Right forelimb (tissue), 1 donor: ENCODE data around the gene ZMYM4.
A peak's percentile ranks its signal among the peaks of the same experiment; 100 is the strongest.
"Not testable (repeated sequence)": the region's sequence is repeated elsewhere in the genome, so short reads cannot be mapped to it uniquely, and the experiment has no call there.

Source experiments
- DNase-seq: peaks from one replicate; pipeline ENCODE4 v3.0.0-alpha.2; 2018

Gene ZMYM4

DNA sequence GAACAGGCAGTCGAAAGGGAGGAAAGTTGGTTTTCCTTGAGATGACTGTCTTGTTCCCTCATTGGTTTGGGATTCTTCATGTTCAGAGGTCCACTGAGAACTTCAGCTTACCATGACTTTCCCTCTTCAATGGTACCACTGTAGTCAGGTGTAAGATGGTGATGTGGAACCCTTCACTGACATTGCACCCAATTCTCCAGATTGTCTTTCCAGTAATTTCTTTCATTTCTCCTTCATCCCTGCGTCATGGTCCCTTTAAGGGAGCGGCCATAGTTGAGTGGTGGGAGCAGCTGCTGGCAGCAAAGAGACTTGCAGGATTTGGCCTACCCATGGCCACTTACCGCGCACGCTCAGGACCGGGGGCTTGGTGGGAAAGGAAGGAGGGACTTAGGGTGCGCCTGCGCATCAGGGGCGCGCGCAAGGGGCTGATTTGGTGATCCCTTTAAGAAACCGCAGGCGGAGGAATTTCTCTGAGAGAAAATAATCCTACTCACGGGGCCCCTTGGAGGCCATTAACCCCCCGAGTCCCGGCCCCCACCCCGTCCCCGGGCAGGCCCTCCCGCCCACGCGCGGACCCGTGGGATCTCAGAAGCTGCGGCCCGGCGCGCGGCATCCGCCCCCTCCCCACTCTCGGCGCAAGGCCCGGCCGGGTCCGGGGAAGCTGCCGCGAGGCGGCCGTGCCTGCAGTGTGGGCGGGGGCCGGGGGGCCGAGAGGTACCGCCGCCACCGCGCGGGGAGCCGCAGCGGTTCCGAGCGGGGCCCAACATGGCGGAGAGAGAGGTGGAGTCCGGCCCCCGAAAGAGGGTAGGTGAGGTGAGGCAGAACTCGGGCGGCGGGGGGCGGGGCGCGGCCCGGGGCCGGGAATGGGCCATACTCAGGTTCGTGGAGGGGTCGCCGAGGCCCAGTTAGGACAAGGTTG is at the start of gene ZMYM4:
TSS of gene ZMYM4 (plus strand) at position 428 of the 919 bp plus-strand sequence. CDS start at position 766, 338 bp downstream.
- DNase-seq, result peak; percentile 92

DNA sequence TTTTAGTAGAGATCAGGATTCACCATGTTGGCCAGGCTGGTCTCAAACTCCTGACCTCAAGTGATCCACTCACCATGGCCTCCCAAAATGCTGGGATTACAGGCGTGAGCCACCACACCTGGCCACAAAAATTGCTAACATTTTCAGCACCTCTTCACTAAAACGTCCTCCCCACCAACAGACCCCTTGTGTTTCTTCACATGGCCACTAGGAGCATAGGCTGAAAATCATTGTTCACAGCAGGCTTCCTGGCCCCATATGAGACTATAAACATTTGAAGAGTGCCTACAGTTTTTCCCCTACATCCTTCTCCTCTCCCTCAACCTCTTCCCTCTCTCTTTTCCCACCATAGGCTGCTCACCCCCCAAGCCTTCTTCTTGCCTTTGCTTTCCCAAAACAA is 47.5 kb upstream of the ZMYM4 start:
- no peak for DNase-seq

DNA sequence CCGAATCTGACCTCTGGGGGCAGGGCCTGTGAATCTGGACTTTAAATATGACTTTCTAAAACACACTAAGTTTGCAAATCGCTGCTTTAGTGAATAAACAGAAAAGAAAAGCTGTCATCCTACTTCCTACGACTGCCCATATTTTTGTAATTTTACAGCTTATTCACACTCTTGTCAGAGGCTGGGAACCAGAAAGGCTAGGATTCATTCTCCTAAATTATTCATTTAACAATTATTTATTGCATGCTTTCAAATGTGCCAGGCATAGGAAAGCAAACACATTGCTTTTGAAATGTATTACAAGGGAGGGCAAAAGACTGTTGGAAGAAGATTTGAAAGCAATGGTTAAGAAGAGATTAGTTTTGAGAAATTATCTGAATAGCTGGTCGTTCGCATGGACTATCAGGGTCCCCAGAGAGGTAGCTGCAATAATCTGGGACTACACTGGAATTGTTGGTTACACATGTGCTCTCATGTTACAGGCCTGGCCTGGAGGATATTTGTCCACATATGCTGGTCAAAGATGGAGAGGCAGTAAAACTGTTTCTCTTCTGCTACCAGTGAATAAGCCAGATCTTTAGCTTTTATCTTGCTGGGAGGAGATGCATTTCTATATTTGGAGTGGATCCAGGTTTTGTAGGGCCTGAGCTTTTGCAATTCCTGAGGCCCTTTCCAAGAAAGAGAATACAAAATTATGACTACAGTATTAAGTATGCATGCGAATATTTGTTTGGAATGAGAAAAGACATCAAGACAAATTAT is 46.0 kb upstream of the ZMYM4 start:
- DNase-seq, result no peak

DNA sequence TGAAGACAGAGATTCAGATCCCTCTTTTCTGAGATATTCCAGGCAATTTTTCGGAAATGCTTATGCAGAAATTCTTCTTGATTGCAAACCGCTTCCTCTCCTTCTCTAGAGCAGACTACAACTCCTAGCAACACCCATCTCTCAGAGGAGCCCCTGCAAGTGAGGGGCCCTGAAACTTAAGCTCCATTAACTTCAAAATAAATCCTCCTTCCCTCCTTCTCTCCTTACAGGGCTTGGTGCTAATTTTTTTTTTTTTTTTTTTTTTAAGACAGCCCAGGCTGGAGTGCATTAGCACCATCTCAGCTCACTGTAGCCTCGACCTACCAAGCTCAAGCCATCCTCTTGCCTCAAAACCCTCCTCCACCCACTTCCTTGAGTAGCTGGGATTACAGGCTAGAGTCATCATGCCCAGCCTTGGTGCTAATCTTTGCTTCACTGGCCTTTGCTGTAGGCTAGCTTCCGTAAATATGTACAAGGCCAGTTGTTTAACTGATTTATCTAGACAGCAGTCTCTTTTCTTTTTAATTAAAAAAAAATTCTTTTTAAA is 45.4 kb upstream of the ZMYM4 start:
- no peak for DNase-seq

DNA sequence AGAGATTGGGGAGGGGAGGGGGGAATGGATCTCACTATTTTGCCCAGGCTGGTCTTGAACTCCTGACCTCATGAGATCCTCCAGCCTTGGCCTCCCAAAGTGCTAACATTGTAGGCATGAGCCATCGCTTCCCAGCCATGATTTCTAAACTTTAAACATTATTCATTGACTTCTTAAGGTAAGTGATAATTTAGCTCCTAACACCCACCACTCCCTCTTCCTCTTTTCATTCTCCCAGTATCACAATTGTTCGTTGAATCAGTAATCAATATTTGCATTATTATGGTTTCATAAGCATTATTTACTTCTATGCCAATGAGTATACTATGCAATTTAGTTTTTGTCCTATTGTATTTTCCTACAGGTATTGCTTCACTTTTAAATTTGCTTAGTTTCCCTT is 42.0 kb upstream of the ZMYM4 start:
- no peak for DNase-seq

DNA sequence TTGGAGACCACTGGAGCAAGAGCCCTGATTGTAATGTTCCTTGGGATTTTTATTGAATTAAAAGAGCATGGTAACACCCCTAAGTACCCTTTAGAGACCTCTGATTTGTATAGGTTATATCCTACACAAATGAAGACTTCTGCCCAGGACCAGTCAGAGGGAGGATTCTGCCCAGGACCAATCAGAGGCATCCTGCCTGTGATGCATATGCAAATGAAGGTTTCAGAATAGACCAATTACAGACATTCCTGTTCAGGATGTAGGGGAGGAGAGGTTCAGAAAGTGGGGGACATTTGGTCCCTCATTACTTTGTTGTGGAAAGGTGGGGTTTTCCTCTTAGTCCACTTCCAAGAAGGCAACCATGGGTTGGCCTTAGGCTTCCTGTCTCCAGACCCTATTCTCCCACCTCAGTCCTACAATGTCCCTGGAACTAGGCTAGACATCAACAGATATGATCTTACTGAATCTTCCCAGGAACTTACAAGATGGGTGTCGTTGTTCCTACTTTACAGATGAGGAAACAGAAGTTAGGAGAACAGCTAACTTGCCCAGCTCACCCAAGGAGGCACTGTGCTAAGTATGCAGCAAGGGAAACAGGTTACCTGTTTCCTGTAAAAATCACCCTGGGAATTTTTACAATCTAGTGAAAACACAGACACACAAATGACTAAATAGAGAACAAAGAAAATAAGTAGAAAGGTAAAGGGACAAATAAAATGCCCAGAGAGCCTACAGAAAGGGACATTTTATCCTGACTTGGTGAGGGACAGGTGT is 38.7 kb upstream of the ZMYM4 start:
- DNase-seq, result no peak

DNA sequence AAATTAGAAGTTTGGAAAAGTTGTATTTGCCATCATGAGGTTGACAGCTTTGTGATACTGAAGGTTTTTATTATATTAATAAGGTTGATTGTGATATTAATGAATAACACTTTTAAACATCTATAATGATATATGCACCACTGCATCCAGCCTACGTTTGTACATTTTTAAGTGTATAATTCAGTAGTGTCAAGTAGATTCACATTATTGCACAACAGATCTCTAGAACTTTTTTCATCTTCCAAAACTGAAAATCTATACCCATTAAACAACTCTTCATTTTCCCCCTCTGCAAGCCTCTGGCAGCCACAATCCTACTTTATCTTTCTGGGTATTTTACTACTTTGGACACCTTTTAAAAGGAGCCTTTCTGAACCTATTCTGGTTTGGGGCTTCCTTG is 37.2 kb upstream of the ZMYM4 start:
- no peak for DNase-seq

DNA sequence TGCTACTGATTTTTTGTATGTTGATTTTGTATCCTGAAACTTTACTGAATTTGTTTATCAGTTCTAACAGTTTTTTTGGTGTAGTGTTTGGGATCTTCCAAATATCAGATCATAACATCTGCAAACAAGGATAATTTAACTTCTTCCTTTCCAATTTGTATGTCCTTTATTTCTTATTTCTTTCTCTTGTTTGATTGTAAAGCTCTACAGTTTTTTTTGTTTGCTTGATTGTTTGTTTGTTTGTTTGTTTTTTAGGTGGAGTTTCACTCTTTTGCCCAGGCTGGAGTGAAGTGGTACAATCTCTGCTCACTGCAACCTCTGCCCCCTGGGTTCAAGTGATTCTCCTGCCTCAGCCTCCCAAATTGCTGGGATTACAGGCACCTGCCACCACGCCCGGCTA is 31.7 kb upstream of the ZMYM4 start:
- DNase-seq, result not testable (repeated sequence)

DNA sequence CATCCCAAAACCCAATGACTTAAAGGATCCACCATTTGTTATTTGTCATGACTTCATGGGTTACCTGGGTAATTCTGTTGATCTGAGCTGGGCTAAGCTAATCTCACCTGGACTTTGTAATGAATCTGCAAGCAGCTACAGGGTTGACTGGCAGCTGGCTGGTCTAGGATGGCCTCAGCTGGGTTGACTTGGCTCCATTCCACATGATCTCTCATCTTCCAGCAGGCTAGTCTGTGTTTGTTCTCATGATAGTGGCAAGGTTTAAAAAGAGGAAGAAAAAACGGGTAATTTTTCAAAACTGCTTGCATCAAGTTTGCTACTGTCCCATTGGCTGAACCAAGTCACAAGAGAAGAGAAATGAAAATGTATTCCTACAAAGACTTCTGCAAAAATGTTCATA is 24.8 kb upstream of the ZMYM4 start:
- no peak for DNase-seq

DNA sequence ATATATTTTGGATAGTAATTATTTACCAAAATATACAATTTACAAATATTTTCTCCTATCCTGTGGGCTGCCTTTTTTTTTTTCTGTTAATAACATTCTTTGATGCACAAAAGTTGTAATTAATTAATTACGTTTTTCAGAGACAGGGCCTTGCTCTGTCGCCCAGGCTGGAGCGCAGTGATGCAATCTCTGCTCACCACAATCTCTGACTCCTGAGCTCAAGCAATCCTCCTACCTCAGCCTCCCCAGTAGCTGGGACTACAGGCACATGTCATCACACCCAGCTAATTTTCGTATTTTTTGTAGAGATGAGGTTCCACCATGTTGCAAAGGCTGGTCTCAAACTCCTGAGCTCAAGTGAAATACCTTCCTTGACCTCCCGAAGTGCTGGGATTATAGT is 21.3 kb upstream of the ZMYM4 start:
- no peak for DNase-seq

DNA sequence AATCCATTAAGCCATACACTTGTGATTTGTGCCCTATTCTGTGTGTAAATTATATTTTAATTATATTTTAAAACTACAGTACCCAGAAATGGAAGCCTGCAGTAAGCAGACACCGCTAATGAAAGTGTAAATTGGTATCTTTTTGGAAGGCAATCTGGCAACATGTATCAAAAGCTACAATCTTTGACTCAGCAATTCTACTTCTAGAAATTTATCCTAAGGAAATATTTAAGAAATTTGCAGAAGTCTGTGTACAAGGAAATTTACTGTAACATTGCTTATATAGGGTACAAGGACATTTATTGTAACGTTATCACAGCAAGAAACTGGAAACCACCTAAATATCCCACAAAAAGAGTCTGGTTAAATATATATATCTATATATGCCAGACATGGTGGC is 14.6 kb upstream of the ZMYM4 start:
- no peak for DNase-seq

DNA sequence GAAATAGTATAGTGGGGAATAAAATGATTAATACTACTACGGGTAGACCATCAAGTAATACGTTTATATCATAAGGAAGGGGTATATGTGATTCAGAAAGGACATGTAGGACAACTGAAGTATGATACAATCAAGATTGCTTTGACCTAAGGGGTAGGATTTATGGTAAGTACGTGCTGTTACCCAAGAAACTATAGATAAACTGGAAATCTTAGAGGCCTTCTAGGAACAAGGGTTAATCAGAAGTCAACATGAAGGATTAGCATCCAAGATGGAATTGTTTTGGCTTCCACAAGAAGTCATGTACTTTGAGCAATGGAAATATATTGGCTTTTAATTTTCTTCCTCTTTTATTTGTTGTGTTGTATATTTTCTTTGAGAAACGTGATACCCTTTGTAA is 13.2 kb upstream of the ZMYM4 start:
- no peak for DNase-seq

DNA sequence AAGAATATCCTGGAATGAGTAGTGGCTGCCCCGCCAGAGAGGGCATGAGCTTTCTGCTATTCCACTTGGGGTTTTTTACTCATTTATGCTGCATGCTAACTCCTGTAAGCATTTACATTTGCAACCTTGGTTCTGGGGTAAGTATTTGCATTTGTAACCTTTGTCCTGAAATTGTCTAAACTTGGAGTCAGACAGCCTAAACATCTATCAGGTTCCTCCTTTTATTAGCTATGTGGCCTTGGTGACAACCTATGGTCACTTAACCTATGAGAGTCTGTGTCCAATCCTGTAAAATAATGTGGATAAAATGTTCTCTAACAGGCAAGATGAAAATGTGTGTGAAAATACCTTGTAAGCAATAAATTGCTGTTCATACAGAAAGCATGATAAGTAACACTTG is 8.9 kb upstream of the ZMYM4 start:
- DNase-seq, result no peak

DNA sequence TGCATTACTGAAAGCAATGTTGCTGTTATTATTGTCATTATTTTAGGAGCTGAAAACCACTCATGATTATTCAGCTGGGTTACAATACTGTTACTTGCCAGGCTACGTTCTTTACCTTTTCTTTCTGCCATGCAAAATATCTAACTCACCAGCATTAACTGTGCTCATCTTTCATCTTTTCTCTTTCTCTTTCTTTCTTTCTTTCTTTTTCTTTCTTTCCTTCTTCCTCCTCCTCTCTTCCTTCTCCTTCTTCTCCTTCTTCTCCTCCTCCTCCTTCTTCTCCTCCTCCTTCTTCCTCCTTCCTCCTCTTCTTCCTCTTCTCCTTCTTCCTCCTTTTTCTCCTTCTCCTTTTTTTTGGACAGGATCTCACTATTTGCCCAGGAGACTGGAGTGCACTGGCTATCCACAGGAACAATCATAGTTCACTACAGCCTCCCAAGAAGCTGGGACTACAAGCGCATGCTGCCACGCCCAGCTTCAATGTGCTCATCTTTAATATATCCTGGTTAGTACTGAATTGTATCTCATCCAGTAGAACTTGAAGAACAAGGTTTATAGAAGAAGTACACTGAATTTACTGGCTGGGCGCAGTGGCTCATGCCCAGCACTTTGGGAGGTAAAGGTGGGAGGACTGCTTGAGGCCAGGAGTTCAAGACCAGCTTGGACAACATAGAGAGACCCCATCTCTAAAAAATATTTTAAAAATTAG is 6.9 kb upstream of the ZMYM4 start:
- no peak for DNase-seq

DNA sequence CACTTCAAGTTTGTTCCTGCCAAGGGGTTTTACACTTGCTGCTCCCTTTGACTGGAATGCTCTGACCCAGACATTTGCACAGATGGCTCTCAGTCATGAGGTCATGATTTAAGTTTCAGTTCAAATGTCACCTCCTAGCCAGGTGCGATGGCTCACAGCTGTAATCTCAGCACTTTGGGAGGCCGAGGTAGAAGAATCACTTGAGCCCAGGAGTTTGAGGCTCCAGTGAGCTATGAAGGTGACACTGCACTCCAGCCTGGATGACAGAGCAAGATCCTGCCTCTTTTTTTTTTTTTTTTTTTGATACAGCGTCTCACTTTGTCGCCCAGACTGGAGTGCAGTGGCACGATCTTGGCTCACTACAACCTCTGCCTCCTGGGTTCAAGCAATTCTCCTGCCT is 4.5 kb upstream of the ZMYM4 start:
- no peak for DNase-seq

DNA sequence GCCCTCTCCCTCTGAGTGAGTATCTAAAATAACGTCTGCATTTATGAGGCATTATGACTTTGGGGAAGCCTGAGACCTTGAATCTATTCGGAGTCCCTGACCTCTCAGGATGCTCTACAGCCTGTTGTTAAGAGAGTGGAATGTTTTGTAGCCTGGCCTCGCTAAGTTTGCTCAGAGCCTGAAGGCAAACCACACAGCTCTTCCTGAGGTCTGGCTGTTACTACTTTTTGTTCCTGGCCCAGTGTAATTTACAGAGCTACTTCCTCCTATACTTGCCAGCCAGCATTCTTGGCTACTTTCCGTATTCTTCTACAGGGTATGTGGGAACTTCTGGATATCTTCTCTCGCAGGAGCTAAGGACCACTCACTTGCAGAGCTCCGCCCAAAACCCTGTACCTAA is 3.6 kb upstream of the ZMYM4 start:
- no peak for DNase-seq

DNA sequence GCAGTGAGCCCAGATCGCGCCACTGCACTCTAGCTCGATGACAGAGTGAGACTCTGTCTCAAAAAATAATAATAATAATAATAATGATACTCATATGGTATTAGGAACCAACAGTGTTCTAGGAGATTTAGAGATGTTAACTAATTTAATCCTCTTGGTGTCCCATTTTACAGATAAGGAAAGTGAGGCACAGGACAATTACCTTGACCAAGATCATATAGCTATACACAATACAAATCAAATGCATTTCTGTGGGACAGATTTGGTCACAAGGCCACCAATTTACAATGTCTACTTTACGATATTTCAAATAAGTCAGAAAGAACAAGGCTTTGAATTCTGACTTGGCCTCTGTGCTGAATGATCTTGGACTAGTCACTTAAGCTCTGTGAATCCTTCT is 2.2 kb upstream of the ZMYM4 start:
- no peak for DNase-seq

DNA sequence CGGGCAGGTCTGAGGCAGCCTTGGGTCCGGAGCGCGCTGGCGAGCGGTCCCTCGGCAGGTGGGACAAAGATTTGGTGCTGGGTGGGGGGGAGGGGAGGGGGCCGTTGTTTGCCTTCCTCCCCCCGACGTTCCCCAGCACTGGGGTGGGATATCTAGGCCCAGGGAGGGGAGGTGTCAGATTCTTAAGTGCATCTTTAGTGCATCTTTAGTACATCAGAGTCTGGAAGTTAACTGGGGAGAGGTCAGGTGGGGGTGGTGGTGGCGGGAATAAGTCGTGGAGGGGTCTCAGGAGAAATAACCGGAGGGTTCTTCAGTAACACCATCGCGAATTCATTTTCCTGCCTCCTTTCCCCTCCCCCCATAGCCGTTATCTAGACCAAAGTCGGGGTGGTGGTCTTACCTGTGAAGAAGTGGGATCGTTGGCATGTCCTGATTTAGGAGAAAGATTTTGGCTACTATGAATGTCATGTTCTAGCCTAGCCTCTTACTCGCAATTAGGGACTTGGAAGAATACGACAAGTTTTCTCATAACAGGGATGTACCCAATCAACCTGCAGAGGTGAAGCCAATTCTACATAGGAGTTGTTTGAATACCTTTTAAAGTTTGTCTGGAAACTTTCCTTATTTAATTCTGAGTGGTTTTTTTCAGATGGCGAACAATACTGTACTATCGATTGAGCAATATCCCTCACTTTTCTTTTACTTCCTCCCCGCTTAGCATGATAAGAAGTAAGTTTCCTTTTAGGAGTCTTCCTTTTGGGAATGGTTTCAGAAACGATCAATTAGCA is 886 bp downstream of the ZMYM4 start:
- DNase-seq, result peak; percentile 50

DNA sequence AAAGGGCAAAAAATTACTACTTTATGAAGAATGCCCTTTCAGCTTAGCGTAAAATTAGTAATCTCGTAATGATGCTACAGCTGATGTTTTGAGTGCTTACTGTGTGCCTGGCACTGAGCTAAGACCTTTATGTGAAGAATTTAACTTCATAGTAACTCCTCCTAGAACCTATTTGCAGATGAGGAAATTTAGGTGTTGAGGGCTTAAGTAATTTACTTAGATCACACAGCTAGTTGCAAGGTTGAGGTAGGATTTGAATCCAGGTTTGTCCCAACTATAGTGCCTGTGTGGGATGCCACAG is 1.4 kb downstream of the ZMYM4 start:
- no peak for DNase-seq

DNA sequence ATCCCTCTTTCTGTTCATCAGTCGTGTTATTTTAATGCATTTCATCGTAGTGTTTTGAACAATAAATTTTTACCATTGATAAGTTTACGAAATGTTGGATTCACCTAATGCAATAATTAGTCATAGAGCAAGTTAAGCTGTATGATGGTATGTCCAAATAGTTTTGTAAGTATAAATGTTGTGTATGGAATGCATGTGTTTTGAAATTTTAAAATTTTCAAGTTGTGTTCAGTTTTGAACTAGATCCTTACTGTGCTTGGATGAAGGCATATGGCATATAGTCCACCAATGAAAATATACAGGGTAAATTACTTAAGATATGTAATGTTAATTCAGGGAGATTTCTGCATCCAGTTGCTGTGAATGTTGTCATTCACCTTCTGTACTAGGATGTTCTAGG is 2.3 kb downstream of the ZMYM4 start:
- DNase-seq, result no peak

DNA sequence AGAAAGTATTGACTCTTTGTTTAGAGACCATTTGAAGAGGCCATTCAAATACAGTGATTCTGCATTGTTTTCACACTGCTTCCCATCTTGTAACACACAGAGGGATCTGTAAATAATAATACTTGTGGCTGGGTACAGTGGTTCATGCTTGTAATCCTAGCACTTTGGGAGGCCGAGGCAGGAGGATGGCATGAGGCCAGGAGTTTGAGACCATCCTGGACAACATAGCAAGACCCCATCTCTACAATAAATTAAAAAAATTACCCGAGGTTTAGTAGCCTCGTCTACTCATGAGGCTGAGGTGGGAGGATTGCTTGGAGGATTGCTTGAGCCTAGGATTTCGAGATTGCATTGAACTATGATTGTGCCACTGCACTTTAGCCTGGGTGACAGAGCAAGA is 5.7 kb downstream of the ZMYM4 start:
- DNase-seq, result no peak
